ENCODE results near the gene GDPD4. TPM values are rescaled to one million over a fixed set of nuclear protein-coding genes. Genes with fewer than 3 reads are reported as not detected.
A peak's percentile ranks its signal among the peaks of the same experiment; 100 is the strongest.

Gene GDPD4
- total RNA-seq, 1 donor from 2014 or later, result not detected

- FAIRE-seq (no peak), DNase-seq (ENCODE audit: low read depth) (no peak)
- TF ChIP-seq CTCF (IDR thresholded peaks at IDR 0.05; ENCODE audit: insufficient read depth, low read length, severe bottlenecking), result no peak
- H3K4me3 ChIP-seq (ENCODE audit: low read depth, low read length), result no peak overlapping the region
- H3K27me3 ChIP-seq (ENCODE audit: control insufficient read depth, insufficient read depth, low read length), result no peaks in the 10 kb centered on the region
- no peaks in the 10 kb centered on the region for H3K36me3 ChIP-seq (ENCODE audit: control insufficient read depth, insufficient read depth, low read length)
These were observed 17.1 kb upstream of the GDPD4 start for GRCh38 chr11:77318600-77318999.

- Histone ChIP-seq H3K27me3 (ENCODE audit: control insufficient read depth, insufficient read depth, low read length) (no peaks in the 10 kb centered on the region), H3K4me3 (ENCODE audit: low read depth, low read length) (no peak overlapping the region), H3K36me3 (ENCODE audit: control insufficient read depth, insufficient read depth, low read length) (no peaks in the 10 kb centered on the region)
- FAIRE-seq, result no peak
- DNase-seq (ENCODE audit: low read depth), result no peak
- TF ChIP-seq CTCF (IDR thresholded peaks at IDR 0.05; ENCODE audit: insufficient read depth, low read length, severe bottlenecking), result no peak
These were observed 15.4 kb upstream of the GDPD4 start for GRCh38 chr11:77316733-77317342.

- H3K27me3 ChIP-seq (ENCODE audit: control insufficient read depth, insufficient read depth, low read length), result no peaks in the 10 kb centered on the region
- no peak for TF ChIP-seq CTCF (IDR thresholded peaks at IDR 0.05; ENCODE audit: insufficient read depth, low read length, severe bottlenecking)
- FAIRE-seq, result peak; percentile 76
- H3K36me3 ChIP-seq (ENCODE audit: control insufficient read depth, insufficient read depth, low read length), result no peaks in the 10 kb centered on the region
- no peak for DNase-seq (ENCODE audit: low read depth)
- no peak overlapping the region for H3K4me3 ChIP-seq (ENCODE audit: low read depth, low read length)
These were observed 10.6 kb upstream of the GDPD4 start for GRCh38 chr11:77312107-77312506.

GRCh38 chr11:77311701-77312100, 10.2 kb upstream of the GDPD4 start:
- DNase-seq (ENCODE audit: low read depth) (no peak), FAIRE-seq (no peak)
- Histone ChIP-seq H3K36me3 (ENCODE audit: control insufficient read depth, insufficient read depth, low read length) (no peaks in the 10 kb centered on the region), H3K27me3 (ENCODE audit: control insufficient read depth, insufficient read depth, low read length) (no peaks in the 10 kb centered on the region), H3K4me3 (ENCODE audit: low read depth, low read length) (no peak overlapping the region)
- no peak for TF ChIP-seq CTCF (IDR thresholded peaks at IDR 0.05; ENCODE audit: insufficient read depth, low read length, severe bottlenecking)

GRCh38 chr11:77310721-77311120, 9.2 kb upstream of the GDPD4 start:
- no peak for DNase-seq (ENCODE audit: low read depth)

More at GRCh38 chr11:77310721-77311120, 9.2 kb upstream of the GDPD4 start:
- Histone ChIP-seq H3K27me3 (ENCODE audit: control insufficient read depth, insufficient read depth, low read length) (no peaks in the 10 kb centered on the region), H3K36me3 (ENCODE audit: control insufficient read depth, insufficient read depth, low read length) (no peaks in the 10 kb centered on the region), H3K4me3 (ENCODE audit: low read depth, low read length) (no peak overlapping the region)
- TF ChIP-seq CTCF (IDR thresholded peaks at IDR 0.05; ENCODE audit: insufficient read depth, low read length, severe bottlenecking), result no peak
- FAIRE-seq, result no peak
